Esophagus muscularis mucosa (tissue), 4 donors: ENCODE results near the gene F11R. TPM values are rescaled to one million over a fixed set of nuclear protein-coding genes. Genes with fewer than 3 reads are reported as not detected.
"Not testable (repeated sequence)": the region's sequence is repeated elsewhere in the genome, so short reads cannot be mapped to it uniquely, and the experiment has no call there.

Experiments used
- DNase-seq: peaks from one replicate; pipeline ENCODE4 v3.0.0-alpha.2; 2017; ENCODE audit errors: extremely low spot score
- H3K27ac ChIP-seq, 4 donors: fragments of 200-600 bp; sonication (generic); replicated peaks in 1 of 4; 1 replicate in 3 of 4; 2 replicates in 1 of 4; pipeline ENCODE4 v1.5.1; 2016 to 2019; ENCODE audit warnings: mild to moderate bottlenecking in 1 of 4
- H3K27me3 ChIP-seq, 4 donors: fragments of 200-600 bp; sonication (generic); one replicate each; pipeline versions ENCODE4 v1.5.1 to v1.6.0; 2016 to 2019
- H3K36me3 ChIP-seq, 4 donors: fragments of 200-600 bp; sonication (generic); one replicate each; pipeline ENCODE4 v1.5.1; 2016 to 2019
- H3K4me1 ChIP-seq, 4 donors: fragments of 200-600 bp; sonication (generic); one replicate each; pipeline ENCODE4 v1.5.1; 2016 to 2019
- H3K4me3 ChIP-seq, 4 donors: fragments of 200-600 bp; sonication (generic); 1 replicate in 2 of 4; 2 replicates in 2 of 4; pipeline ENCODE4 v1.5.1; 2016 to 2019; ENCODE audit warnings: mild to moderate bottlenecking in 4 of 4, moderate library complexity in 1 of 4
- H3K9me3 ChIP-seq, 4 donors: fragments of 200-600 bp; sonication (generic); 1 replicate in 3 of 4; 2 replicates in 1 of 4; pipeline ENCODE4 v1.5.1; 2016 to 2019
- CTCF ChIP-seq, 3 experiments: fragments of 200-600 bp in 2 of 3; fragments of 450-650 bp in 1 of 3; sonication (generic) in 2 of 3; IDR thresholded peaks; one replicate each; pipeline ENCODE4 v1.5.1; 2017 to 2019; ENCODE audit warnings: antibody characterized with exemption in 3 of 3, mild to moderate bottlenecking in 2 of 3, moderate library complexity in 1 of 3
- EP300 ChIP-seq: sonication (generic); formaldehyde crosslinking; IDR thresholded peaks from one replicate; pipeline ENCODE4 v1.6.1; 2017; ENCODE audit warnings: antibody characterized with exemption
- POLR2A ChIP-seq: fragments of 450-650 bp; IDR thresholded peaks from one replicate; pipeline ENCODE4 v1.6.1; 2017; ENCODE audit warnings: antibody characterized with exemption, moderate library complexity, mild to moderate bottlenecking, low read depth
- POLR2AphosphoS5 ChIP-seq, 2 donors: sonication (generic); formaldehyde crosslinking; IDR thresholded peaks; one replicate each; pipeline ENCODE4 v1.6.1; 2017; ENCODE audit warnings: antibody characterized with exemption in 2 of 2
- WGBS: methylation state at CpG from one replicate; pipeline ENCODE4 v1.1.5; 2018; 5-methylcytosine and 5-hydroxymethylcytosine counted together
- intact Hi-C: fragments of 100-400 bp; cut with DNase I; formaldehyde crosslinking; loops from one replicate; pipeline ENCODE4 v1.15.1; 2023
- total RNA-seq, 4 donors: library from RNA; depleted of rRNA; stranded (reverse); fragments of >200 nt; gene quantifications; one replicate each; pipeline versions ENCODE4 v1.1.0 to v1.2.1, GENCODE V29; 2016

Gene F11R
- total RNA-seq, 4 donors from 2014 or later, result 9.1 to 17.7 (median 14.9) TPM

- intact Hi-C loops, result no loop called here
- Histone ChIP-seq H3K27ac (no peak overlapping the region), H3K4me3 (peak overlapping the region; percentile 56 to 76 (median 62)), H3K27me3 (no peaks in the 10 kb centered on the region), H3K9me3 (no peaks in the 10 kb centered on the region), H3K4me1 (peaks cover 0 to 29% (median 17%) of the 10 kb centered on the region in 4 donors), H3K36me3 (peaks cover 33 to 48% (median 37%) of the 10 kb centered on the region in 4 donors)
- TF ChIP-seq POLR2AphosphoS5 (IDR thresholded peaks at IDR 0.05) (no peak), POLR2A (no peak)
- WGBS, result 80% methylated on average over 10 of the region's 21 CpGs
- DNase-seq, result no peak
These were observed 16.9 kb upstream of the F11R start for GRCh38 chr1:161037661-161038522.

DNA sequence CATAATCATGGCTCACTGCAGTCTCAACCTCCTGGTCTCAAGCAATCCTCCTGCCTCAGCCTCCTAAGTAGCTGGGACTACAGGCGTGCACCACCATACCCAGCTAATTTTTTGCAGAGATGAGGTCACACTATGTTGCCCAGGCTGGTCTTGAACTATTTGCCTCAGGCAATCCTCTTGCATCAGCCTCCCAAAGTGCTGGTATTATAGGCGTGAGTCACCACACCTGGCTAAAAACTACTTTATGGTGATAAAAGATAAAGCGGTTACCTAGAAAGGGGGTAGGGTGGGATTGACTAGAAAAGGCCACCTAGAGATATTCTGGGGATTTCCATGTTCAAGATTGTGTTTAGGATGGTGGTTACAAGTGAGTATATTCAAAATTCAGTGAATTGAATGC is 12.8 kb upstream of the F11R start:
- Histone ChIP-seq H3K4me1 (peaks cover 3 to 16% (median 10%) of the 10 kb centered on the region in 4 donors), H3K27ac (no peak overlapping the region), H3K27me3 (no peaks in the 10 kb centered on the region), H3K36me3 (peaks cover 0 to 8% (median 0%) of the 10 kb centered on the region in 4 donors), H3K9me3 (no peaks in the 10 kb centered on the region), H3K4me3 (no peak overlapping the region)
- DNase-seq, result no peak
- TF ChIP-seq POLR2AphosphoS5 (IDR thresholded peaks at IDR 0.05) (no peak), EP300 (no peak), POLR2A (no peak), CTCF (IDR thresholded peaks at IDR 0.05) (no peak)
- 97% methylated on average over 3 of the region's 3 CpGs for WGBS
- intact Hi-C loops, result no loop called here

GRCh38 chr1:161032409-161032808 is 11.5 kb upstream of the F11R start:
- H3K27me3 ChIP-seq, result no peaks in the 10 kb centered on the region
- H3K27ac ChIP-seq, result no peak overlapping the region
- peaks cover 0 to 3% (median 1%) of the 10 kb centered on the region in 4 donors for H3K4me1 ChIP-seq
- WGBS, result 73% methylated on average over 1 of the region's 1 CpG
- DNase-seq, result no peak
- H3K9me3 ChIP-seq, result no peaks in the 10 kb centered on the region
- intact Hi-C loops, result no loop called here
- H3K4me3 ChIP-seq, result no peak overlapping the region
- TF ChIP-seq POLR2AphosphoS5 (IDR thresholded peaks at IDR 0.05) (no peak), POLR2A (no peak), EP300 (no peak), CTCF (IDR thresholded peaks at IDR 0.05) (no peak)
- no peaks in the 10 kb centered on the region for H3K36me3 ChIP-seq

- peaks cover 0 to 3% (median 0%) of the 10 kb centered on the region in 4 donors for H3K4me1 ChIP-seq
- no peaks in the 10 kb centered on the region for H3K27me3 ChIP-seq
- intact Hi-C loops, result no loop called here
- H3K27ac ChIP-seq, result no peak overlapping the region
- no peak overlapping the region for H3K4me3 ChIP-seq
- WGBS, result 76% methylated on average over 2 of the region's 2 CpGs
- H3K9me3 ChIP-seq, result no peaks in the 10 kb centered on the region
- TF ChIP-seq POLR2A (no peak), CTCF (IDR thresholded peaks at IDR 0.05) (no peak), EP300 (no peak)
- no peaks in the 10 kb centered on the region for H3K36me3 ChIP-seq
- no peak for DNase-seq
These were observed 10.9 kb upstream of the F11R start for GRCh38 chr1:161031874-161032273.

- H3K4me1 ChIP-seq, intact Hi-C loops, H3K4me3 ChIP-seq, H3K9me3 ChIP-seq, H3K27me3 ChIP-seq, H3K36me3 ChIP-seq, H3K27ac ChIP-seq, DNase-seq: not testable (repeated sequence)
- 94% methylated on average over 8 of the region's 32 CpGs for WGBS
These were observed 8.5 kb upstream of the F11R start for GRCh38 chr1:161029466-161029865.

GRCh38 chr1:161026954-161027353 is 6.0 kb upstream of the F11R start:
- 68% methylated on average over 1 of the region's 1 CpG for WGBS
- intact Hi-C loops, H3K4me1 ChIP-seq: not testable (repeated sequence)

GRCh38 chr1:161022432-161022831 is 1.5 kb upstream of the F11R start:
- Histone ChIP-seq H3K27me3 (peaks cover 0 to 44% (median 11%) of the 10 kb centered on the region in 4 donors), H3K4me1 (peaks cover 13 to 21% (median 18%) of the 10 kb centered on the region in 4 donors)
- DNase-seq, intact Hi-C loops, H3K36me3 ChIP-seq, H3K9me3 ChIP-seq, H3K4me3 ChIP-seq, H3K27ac ChIP-seq: not testable (repeated sequence)
- WGBS, result 93% methylated on average over 12 of the region's 12 CpGs

More at GRCh38 chr1:161026954-161027353, 6.0 kb upstream of the F11R start:
- H3K27ac ChIP-seq, H3K27me3 ChIP-seq, H3K36me3 ChIP-seq, DNase-seq, H3K9me3 ChIP-seq, H3K4me3 ChIP-seq: not testable (repeated sequence)
